GM12874 (cell line): ENCODE results near the gene CEACAM3.

Experiments
- TF ChIP-seq, protein P1 (sequence below): IDR thresholded peaks from 2 replicates; pipeline ENCODE4 v1.5.1; 2011; ENCODE audit warnings: low read depth, mild to moderate bottlenecking, control low read depth, low read length, moderate library complexity; ENCODE audit not compliant: insufficient read depth

Gene CEACAM3

DNA sequence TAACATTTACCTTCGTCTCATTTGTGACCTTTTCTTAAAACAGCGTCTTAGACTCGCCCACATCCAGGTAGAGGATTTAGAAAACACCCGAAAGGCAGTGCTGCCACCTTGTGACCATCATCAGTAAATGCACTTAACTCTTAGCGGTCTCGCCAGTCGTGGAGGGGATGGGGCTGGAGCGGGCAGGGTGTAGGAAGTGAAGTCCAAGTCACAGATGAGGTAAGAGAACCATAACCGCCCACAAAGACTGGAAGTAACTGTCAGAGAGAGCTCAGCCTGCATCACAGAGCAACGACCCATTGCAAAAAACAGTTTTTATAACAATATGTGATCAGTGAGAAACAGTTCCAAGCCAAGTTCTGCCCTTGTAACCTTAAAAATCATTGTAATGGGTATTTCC is 10.7 kb upstream of the CEACAM3 start:
- TF ChIP-seq, protein P1, sequence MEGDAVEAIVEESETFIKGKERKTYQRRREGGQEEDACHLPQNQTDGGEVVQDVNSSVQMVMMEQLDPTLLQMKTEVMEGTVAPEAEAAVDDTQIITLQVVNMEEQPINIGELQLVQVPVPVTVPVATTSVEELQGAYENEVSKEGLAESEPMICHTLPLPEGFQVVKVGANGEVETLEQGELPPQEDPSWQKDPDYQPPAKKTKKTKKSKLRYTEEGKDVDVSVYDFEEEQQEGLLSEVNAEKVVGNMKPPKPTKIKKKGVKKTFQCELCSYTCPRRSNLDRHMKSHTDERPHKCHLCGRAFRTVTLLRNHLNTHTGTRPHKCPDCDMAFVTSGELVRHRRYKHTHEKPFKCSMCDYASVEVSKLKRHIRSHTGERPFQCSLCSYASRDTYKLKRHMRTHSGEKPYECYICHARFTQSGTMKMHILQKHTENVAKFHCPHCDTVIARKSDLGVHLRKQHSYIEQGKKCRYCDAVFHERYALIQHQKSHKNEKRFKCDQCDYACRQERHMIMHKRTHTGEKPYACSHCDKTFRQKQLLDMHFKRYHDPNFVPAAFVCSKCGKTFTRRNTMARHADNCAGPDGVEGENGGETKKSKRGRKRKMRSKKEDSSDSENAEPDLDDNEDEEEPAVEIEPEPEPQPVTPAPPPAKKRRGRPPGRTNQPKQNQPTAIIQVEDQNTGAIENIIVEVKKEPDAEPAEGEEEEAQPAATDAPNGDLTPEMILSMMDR, result peak; percentile 69

DNA sequence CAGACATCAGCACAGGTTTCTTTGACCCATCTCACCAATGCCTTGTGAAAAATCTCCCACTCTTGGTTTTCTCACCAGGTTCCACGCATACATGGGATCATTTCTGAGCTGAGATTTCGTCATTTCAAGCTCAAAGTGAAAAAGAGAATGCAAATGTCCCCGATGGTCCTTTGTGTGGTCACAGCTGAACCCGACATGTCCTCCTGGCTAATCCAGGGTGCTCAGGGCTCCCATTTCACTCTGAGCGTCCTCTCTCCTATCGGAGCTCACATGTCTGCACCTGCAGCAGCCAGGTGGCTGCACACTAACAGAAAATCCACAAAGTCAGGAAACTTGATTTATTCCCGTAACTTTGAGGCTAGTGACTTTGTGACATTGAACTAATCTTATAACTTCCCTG is 9.3 kb upstream of the CEACAM3 start:
- TF ChIP-seq, protein P1, result no peak

DNA sequence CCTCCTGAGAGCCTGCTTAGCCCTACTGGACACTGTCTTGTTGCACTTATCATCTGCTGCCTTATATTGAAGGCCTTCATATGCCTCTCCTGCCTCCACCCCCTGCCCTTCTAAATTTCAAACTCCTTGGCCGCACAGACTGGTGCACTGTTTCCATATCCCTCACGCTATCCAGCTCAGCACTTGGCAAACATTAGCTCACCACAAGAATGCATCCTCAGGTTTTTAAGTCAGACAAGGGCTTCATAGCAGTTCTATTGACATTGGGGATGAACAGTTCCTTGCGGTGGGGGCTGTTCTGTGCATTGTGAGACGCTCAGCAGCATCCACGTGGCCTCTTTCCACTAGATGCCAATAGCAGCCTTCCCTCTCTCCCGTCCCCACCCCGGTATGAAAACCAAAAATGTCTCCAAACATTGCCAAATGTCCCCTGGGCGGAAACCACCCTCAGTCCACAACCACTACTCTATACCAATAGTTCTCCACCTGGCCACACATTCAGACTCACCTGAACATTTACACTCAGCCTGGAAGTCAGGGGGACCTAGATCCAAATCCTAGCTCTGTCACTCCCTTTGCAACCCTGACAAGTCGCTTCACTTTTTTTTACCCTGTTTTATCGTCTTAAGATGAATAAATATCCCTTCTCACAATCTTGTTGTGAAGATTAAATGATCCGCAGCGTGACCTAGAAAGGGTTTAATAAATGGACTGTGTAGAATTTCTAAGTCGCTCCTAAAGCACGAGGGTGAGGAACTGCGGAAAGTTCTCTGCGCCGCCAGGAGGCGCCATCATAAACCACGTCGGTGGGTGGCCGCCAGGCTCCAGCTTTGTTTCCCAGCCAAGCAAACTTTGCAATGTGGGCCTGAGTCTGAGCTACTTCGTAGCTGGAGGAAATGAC is 3.6 kb upstream of the CEACAM3 start:
- TF ChIP-seq, protein P1, result peak; percentile 86

DNA sequence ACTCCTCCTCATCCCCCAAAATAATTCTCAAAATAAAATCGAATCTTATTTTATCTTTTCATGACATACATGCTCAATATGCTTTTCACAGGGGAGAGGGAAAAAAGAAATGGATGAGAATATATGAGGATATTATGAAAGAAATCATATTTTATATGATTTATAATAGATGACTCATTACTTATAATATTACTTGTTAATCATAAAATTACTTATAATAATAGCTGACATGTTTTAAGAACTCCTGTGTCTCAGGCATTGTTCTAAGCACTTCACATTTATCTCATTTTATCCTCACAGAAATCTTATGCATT is 3.0 kb upstream of the CEACAM3 start:
- TF ChIP-seq, protein P1, result no peak

DNA sequence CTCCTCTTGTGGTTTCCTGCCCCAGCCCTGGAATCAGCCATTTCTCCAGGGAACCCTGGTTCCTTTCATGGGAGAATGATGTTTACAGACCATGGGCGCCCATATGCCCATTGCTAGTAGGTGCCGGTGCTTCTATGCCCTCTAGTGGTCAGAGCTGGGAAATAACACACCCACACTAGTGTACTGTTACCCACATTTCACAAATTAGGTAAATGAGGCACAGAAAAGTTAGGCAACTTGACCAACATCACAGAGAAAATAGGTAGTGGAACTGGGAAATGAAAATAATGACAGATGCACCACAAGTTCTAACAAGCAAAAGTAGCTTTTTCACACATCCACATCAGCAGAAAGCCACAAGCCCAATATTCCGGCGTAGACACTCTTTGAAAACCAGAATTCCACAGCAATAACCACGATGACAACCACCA is 1.3 kb upstream of the CEACAM3 start:
- TF ChIP-seq, protein P1, result peak; percentile 85

DNA sequence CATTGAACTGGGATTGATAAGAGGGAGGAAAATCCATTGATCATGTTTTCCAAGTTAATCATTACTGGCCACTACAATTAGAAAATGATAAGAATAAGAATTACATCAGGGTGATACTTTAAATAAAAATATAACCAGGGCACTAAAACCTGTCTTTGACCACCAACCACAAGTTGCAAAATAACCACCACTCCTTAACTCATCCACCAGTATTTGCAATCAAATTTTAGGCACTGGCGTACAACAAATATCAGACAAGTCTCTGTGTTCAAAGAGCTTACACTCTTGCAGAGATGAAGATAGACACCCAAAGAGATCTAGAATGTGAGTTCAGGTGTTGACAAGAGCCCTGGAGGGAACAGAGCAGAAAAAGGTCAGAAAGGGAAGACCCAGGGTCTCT is 514 bp downstream of the CEACAM3 start:
- TF ChIP-seq, protein P1, result no peak

DNA sequence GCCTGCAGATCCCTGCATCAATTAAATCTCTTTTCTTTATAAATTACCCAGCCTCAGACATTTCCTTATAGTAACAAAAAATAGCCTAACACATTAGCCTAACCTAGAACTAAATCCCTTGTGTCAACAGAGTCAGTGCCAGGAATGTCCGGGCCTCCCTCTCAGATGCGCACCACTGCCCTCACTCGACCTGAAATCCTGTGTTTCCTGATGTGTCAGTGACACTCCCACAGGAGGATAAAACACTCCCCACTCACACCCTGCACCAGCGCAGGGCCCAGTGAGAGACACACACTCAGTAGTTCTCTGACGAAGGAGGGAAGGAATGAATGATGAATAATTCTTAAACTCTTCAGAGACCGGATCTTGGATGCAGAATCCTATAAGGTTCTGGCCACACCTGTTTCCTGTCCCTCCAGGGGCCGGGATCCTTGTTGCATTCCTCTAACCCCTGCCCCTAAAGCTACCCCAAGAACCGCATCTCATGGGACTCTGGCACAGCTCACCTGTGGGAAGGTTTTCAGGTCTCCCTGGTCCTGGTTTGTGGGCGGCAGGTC is 3.1 kb downstream of the CEACAM3 start:
- TF ChIP-seq, protein P1, result no peak
